Activated CD8-positive, alpha-beta memory T cell treated with anti-CD3 and anti-CD28 coated beads for 1 hour (primary cell): Measurements from ENCODE around the gene GABRP.

Experiments
- DNase-seq, 2 donors: peaks; one replicate each; pipeline ENCODE4 v3.0.0-alpha.2; 2020; ENCODE audit warnings: low read depth in 1 of 2; ENCODE audit errors: extremely low read depth in 1 of 2

GABRP gene

DNA sequence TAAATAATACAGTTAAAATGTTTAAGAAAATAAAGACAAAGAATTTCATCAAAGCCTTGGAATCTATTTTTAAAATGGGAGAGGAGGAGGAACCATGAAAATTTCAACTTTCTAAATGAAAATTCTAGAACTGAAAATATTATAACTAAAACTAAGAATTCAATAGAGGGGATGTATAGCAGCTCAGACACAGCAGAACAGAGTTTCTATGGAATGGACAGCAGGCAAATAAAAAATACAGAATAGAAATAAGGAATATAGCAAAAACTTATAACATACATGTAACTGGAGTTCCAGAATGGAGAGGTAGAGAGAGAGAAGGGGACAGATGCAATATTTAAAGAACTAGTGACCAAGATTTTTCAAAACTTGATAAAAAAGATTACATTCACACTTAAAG is 76.9 kb downstream of the GABRP start:
- no peak for DNase-seq

- DNase-seq, result no peak
Measured at GRCh38 chr5:170860818-170861666, 77.5 kb downstream of the GABRP start.

- DNase-seq, result no peak
Measured at GRCh38 chr5:170861667-170861916, 78.1 kb downstream of the GABRP start.

DNA sequence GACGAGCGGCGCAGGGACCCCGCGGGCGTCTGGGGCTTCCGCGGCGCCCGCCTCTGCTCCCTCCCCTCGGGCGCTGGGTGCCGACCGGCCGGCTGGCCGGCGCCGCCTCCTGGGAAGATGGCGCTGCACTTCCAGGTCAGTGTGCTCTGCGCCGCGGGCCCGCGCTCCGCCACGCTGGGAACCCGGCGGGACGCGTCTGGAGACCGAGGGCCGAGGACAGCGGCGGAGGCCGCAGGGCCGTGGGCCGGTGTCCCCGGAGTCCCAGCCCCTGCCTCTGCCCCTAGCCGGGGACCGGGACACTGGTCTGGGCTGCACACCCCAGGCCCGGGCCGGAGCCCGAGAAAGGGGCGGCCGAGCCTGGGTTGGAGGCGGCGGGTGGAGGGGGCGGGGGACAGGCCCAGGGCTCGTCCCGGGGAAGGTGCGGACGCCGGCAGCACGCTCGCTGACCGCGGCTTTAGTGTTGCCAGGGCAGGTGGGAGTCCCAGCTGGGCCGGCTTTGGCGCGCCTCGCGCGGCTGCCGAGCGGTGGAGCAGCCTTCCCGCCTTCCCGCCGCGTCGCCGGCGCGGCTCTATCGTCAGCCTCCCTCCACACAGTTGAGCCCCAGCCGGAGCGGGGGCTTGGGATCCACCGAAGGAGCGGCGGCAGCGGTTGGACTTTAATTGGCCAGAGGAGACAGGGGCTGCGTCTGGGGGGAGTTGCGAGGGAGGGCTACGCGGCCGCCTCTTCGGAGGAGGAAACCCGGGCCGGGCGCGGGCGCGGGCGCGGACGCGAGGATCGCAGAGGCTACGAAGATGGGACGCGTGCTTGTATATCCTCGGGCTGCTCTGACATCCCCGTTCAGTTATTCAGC is 78.6 kb downstream of the GABRP start, which contains the start of gene RANBP17:
Gene RANBP17, plus strand, starts transcription at position 102 of the 850 bp plus-strand sequence.
- DNase-seq, result no peak

DNA sequence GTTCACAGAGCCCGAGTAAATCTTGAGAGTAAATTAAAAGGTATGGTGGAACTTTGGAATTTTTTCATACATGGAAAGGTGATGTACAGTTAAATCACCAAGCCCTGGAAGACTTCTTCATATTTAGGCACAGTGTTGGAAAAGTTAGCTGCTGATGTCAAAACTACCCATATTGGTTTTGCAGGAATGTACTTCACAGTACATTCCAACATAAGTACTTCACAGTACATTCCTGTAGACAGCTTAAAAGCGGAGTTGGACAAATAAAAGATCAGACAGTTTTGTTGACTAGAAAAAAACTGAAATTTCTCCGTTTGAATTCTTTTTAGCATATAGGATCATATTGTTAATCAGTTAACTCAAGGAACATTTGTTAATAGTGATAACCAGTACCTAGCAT is 80.1 kb downstream of the GABRP start:
- DNase-seq, result no peak
